Measurements from ENCODE around the gene ITPR1. TPM values are rescaled to one million over a fixed set of nuclear protein-coding genes. Genes with fewer than 3 reads are reported as not detected.

ITPR1 gene
- polyA plus RNA-seq, 2 of the 4 experiments (the other 2 are of a cell fraction) = 2.8 to 9.6 TPM

DNA sequence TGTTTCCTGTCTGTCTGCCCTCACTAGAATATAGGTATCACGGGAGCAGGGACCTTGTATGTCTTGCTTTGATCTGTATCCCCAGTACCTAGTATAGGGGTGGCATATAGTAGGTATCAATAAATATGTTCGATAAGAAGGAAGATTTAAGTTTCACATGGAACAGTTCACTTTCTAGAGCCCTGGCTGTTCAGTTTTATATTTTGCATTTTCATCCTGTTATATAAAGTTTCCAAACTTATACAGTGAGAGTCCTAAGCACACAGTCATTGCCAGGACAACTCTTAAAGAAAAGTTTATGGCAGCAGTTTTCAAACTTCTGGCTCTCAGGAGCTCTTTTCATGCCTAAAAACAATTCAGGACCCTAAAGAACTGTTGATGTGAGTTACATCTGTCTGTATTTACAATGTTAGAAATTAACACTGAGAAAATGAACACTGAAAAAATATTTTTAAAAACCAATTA lies 13.4 kb downstream of the ITPR1 start:
- ChIA-PET POLR2A (interaction anchor here (2.8 kb wide), 1 partner anchor 13 kb away, joined by 11 read pairs; the partner anchor contains the start of gene ITPR1), CTCF (no interaction called here)
- FAIRE-seq = no peak
- Histone ChIP-seq H3K4me2 (no peak overlapping the region), H3K4me1 (no peaks in the 10 kb centered on the region), H3K9me3 (no peaks in the 10 kb centered on the region), H3K4me3 (no peak overlapping the region), H3K27ac (no peak overlapping the region)
- no peak for DNase-seq (ENCODE audit: low read depth in 1 of 2, low spot score in 1 of 2)
- 71% methylated on average over 2 of the region's 2 CpGs for WGBS (ENCODE audit: missing lambda C conversion rate)
- TF ChIP-seq HOXB5 (CRISPR knock-in tag; IDR thresholded peaks at IDR 0.05) = no peak
- no peak for TF ChIP-seq POLR2A (IDR thresholded peaks at IDR 0.05; ENCODE audit: low read length)
- TF ChIP-seq CHD2 (IDR thresholded peaks at IDR 0.05; ENCODE audit: low read length, partially characterized antibody) = no peak
- TF ChIP-seq HEYL (CRISPR knock-in tag; IDR thresholded peaks at IDR 0.05) = no peak
- no peak for TF ChIP-seq SMC3 (IDR thresholded peaks at IDR 0.05)
- TF ChIP-seq, protein P1, sequence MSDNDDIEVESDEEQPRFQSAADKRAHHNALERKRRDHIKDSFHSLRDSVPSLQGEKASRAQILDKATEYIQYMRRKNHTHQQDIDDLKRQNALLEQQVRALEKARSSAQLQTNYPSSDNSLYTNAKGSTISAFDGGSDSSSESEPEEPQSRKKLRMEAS (IDR thresholded peaks at IDR 0.05) = no peak
- TF ChIP-seq MAFK (IDR thresholded peaks at IDR 0.05; ENCODE audit: partially characterized antibody) = no peak
- no peak for TF ChIP-seq BHLHE40 (IDR thresholded peaks at IDR 0.05; ENCODE audit: low read depth, low read length)
- TF ChIP-seq CHD4 (IDR thresholded peaks at IDR 0.05; ENCODE audit: borderline replicate concordance) = no peak
- TF ChIP-seq KDM1A (IDR thresholded peaks at IDR 0.05; ENCODE audit: low read depth) = no peak
- no peak for TF ChIP-seq PHF8 (IDR thresholded peaks at IDR 0.05; ENCODE audit: borderline replicate concordance, low read depth)
- TF ChIP-seq RAD21 (conservative IDR thresholded peaks at IDR 0.05 in 1 of 2, IDR thresholded peaks at IDR 0.05 in 1 of 2) = no peak
- TF ChIP-seq HDAC2 (IDR thresholded peaks at IDR 0.05) = no peak
- TF ChIP-seq GATA3 (IDR thresholded peaks at IDR 0.05; ENCODE audit: borderline replicate concordance) = no peak
- TF ChIP-seq CBX2 (IDR thresholded peaks at IDR 0.05; ENCODE audit: borderline replicate concordance, low read depth) = no peak
- ATAC-seq = no peak

DNA sequence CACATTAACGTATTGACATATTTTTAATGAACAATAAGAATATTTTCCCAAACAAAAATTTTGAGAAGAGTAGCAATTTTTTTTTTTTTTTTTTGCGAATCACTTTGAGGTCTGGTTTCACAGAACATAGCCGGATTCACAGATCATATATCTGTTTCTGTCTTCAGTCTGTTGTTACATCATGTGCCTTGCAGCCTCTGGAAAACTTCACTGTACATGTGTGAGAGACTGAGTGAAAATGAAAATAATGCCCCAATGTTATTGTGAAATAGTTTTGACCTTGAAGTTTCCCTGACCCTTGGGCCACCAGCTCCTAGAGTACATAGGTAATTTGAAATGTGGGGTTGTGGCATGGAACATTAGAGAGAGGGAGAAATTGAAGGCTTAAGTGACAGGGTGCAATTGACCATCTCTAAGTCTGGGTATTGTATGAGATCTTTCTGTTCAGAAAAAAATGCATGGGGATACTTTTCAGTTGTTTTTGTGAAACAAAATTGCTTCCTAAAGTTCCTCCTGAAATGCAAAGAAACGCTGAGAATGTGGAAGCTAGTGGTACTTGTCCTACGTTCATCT lies 14.0 kb downstream of the ITPR1 start:
- CTCF ChIA-PET = interaction anchor here (0.8 kb wide), 1 partner anchor 13 kb away, joined by 3 read pairs; no protein-coding TSS in a partner anchor
- TF ChIP-seq RNF2 (IDR thresholded peaks at IDR 0.05; ENCODE audit: borderline replicate concordance, low read depth) (no peak), SMC3 (IDR thresholded peaks at IDR 0.05) (no peak), ZC3H11A (IDR thresholded peaks at IDR 0.05) (no peak), HOXB13 (CRISPR knock-in tag; IDR thresholded peaks at IDR 0.05; ENCODE audit: low read depth) (no peak), PHF8 (IDR thresholded peaks at IDR 0.05; ENCODE audit: borderline replicate concordance, low read depth) (no peak), EHF (CRISPR knock-in tag; IDR thresholded peaks at IDR 0.05) (no peak), ESRRA (IDR thresholded peaks at IDR 0.05; ENCODE audit: borderline replicate concordance, low read length) (no peak), RARB (CRISPR knock-in tag; IDR thresholded peaks at IDR 0.05) (no peak), POLR2AphosphoS2 (conservative IDR thresholded peaks at IDR 0.05; ENCODE audit: low read length) (no peak), ZSCAN20 (CRISPR knock-in tag; IDR thresholded peaks at IDR 0.05) (no peak), FOSL2 (IDR thresholded peaks at IDR 0.05) (no peak), FOSL2 (CRISPR knock-in tag; IDR thresholded peaks at IDR 0.05) (no peak), SREBF2 (IDR thresholded peaks at IDR 0.05) (no peak), CBX8 (IDR thresholded peaks at IDR 0.05) (no peak), MYC (IDR thresholded peaks at IDR 0.05; ENCODE audit: borderline replicate concordance, low read length) (no peak)
- TF ChIP-seq, protein P2, sequence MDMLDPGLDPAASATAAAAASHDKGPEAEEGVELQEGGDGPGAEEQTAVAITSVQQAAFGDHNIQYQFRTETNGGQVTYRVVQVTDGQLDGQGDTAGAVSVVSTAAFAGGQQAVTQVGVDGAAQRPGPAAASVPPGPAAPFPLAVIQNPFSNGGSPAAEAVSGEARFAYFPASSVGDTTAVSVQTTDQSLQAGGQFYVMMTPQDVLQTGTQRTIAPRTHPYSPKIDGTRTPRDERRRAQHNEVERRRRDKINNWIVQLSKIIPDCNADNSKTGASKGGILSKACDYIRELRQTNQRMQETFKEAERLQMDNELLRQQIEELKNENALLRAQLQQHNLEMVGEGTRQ (IDR thresholded peaks at IDR 0.05) = no peak
- TF ChIP-seq, protein P1 (IDR thresholded peaks at IDR 0.05) = no peak
- TF ChIP-seq, protein P3, sequence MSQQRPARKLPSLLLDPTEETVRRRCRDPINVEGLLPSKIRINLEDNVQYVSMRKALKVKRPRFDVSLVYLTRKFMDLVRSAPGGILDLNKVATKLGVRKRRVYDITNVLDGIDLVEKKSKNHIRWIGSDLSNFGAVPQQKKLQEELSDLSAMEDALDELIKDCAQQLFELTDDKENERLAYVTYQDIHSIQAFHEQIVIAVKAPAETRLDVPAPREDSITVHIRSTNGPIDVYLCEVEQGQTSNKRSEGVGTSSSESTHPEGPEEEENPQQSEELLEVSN (IDR thresholded peaks at IDR 0.05; ENCODE audit: borderline replicate concordance, low read depth) = no peak
- TF ChIP-seq, protein P4, sequence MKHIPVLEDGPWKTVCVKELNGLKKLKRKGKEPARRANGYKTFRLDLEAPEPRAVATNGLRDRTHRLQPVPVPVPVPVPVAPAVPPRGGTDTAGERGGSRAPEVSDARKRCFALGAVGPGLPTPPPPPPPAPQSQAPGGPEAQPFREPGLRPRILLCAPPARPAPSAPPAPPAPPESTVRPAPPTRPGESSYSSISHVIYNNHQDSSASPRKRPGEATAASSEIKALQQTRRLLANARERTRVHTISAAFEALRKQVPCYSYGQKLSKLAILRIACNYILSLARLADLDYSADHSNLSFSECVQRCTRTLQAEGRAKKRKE (CRISPR knock-in tag; IDR thresholded peaks at IDR 0.05; ENCODE audit: low read depth) = no peak
- FAIRE-seq (no peak), DNase-seq (ENCODE audit: low read depth in 1 of 2, low spot score in 1 of 2) (no peak), ATAC-seq (no peak)
- no peak overlapping the region for H3K27ac ChIP-seq
- no peak overlapping the region for H3K4me2 ChIP-seq
- no peaks in the 10 kb centered on the region for H3K4me1 ChIP-seq
- H3K4me3 ChIP-seq = no peak overlapping the region
- WGBS (ENCODE audit: missing lambda C conversion rate) = 69% methylated on average over 5 of the region's 5 CpGs
- POLR2A ChIA-PET = interaction anchor here (0.6 to 2.8 kb wide), 2 partner anchors 14 to 38 kb away, joined by 3 to 11 read pairs; partner anchors contain the start of gene ITPR1
- no peaks in the 10 kb centered on the region for H3K9me3 ChIP-seq
